GM12878 (cell line): ENCODE results near the gene GPER1.

ENCODE experiments used
- BHLHE40 ChIP-seq, 2 experiments: fragments of 450-650 bp in 1 of 2; IDR thresholded peaks; 2 replicates each; pipeline ENCODE4 v1.6.1; 2011 to 2017; ENCODE audit warnings: low read depth in 2 of 2, borderline replicate concordance in 1 of 2, improper control_type of control experiment in 1 of 2, low read length in 1 of 2, mild to moderate bottlenecking in 1 of 2
- EED ChIP-seq: sonication (generic); IDR thresholded peaks from 2 replicates; pipeline ENCODE4 v1.6.1; 2016; ENCODE audit warnings: antibody characterized with exemption, low read depth
- EGR1 ChIP-seq, 2 experiments: IDR thresholded peaks; 1 replicate in 1 of 2; 2 replicates in 1 of 2; pipeline ENCODE4 v1.6.1; 2011 to 2012; ENCODE audit warnings: low read depth in 2 of 2, low read length in 2 of 2, borderline replicate concordance in 1 of 2, mild to moderate bottlenecking in 1 of 2, moderate library complexity in 1 of 2
- EZH2 ChIP-seq: IDR thresholded peaks from 2 replicates; pipeline ENCODE4 v1.6.1; 2012; ENCODE audit warnings: low read depth, mild to moderate bottlenecking, control low read depth, inconsistent platforms, low read length, borderline replicate concordance; ENCODE audit not compliant: control insufficient read depth
- NFIC ChIP-seq: IDR thresholded peaks from 2 replicates; pipeline ENCODE4 v1.6.1; 2012; ENCODE audit warnings: low read depth, mild to moderate bottlenecking, inconsistent platforms, low read length, moderate library complexity
- POLR2A ChIP-seq: IDR thresholded peaks from 2 replicates; pipeline ENCODE4 v1.6.1; 2011; ENCODE audit warnings: low read depth, mild to moderate bottlenecking, low read length
- ZNF274 ChIP-seq: IDR thresholded peaks from one replicate; pipeline ENCODE4 v1.8.0; 2011; ENCODE audit not compliant: insufficient read length, insufficient read depth
- TF ChIP-seq, protein P1 (sequence below), 3 experiments: IDR thresholded peaks in 2 of 3; conservative IDR thresholded peaks in 1 of 3; 2 replicates each; pipeline ENCODE4 v1.5.1; 2011; ENCODE audit warnings: low read depth in 3 of 3, low read length in 3 of 3, mild to moderate bottlenecking in 3 of 3, control low read depth in 2 of 3, moderate library complexity in 2 of 3, inconsistent platforms in 1 of 3, mixed read lengths in 1 of 3; ENCODE audit not compliant: control insufficient read depth in 2 of 3, insufficient read depth in 1 of 3; ENCODE audit errors: extremely low read depth in 1 of 3
- TF ChIP-seq, protein P2 (sequence below): IDR thresholded peaks from 2 replicates; pipeline ENCODE4 v1.6.1; 2011; ENCODE audit warnings: borderline replicate concordance, low read depth, mild to moderate bottlenecking, moderate library complexity, mixed read lengths, low read length; ENCODE audit not compliant: insufficient read depth; ENCODE audit errors: extremely low read length
- TF ChIP-seq, protein P3 (sequence below): IDR thresholded peaks from 2 replicates; pipeline ENCODE4 v1.6.1; 2012; ENCODE audit warnings: low read depth, low read length, improper control_type of control experiment

DNA sequence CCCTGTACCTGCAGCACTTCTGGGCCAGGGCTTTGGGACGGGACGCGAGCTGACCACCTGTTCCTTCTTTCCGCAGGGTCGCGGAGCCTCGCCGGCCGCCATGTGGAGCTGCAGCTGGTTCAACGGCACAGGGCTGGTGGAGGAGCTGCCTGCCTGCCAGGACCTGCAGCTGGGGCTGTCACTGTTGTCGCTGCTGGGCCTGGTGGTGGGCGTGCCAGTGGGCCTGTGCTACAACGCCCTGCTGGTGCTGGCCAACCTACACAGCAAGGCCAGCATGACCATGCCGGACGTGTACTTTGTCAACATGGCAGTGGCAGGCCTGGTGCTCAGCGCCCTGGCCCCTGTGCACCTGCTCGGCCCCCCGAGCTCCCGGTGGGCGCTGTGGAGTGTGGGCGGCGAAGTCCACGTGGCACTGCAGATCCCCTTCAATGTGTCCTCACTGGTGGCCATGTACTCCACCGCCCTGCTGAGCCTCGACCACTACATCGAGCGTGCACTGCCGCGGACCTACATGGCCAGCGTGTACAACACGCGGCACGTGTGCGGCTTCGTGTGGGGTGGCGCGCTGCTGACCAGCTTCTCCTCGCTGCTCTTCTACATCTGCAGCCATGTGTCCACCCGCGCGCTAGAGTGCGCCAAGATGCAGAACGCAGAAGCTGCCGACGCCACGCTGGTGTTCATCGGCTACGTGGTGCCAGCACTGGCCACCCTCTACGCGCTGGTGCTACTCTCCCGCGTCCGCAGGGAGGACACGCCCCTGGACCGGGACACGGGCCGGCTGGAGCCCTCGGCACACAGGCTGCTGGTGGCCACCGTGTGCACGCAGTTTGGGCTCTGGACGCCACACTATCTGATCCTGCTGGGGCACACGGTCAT lies 30.3 kb upstream of the GPER1 start:
- TF ChIP-seq, protein P1, sequence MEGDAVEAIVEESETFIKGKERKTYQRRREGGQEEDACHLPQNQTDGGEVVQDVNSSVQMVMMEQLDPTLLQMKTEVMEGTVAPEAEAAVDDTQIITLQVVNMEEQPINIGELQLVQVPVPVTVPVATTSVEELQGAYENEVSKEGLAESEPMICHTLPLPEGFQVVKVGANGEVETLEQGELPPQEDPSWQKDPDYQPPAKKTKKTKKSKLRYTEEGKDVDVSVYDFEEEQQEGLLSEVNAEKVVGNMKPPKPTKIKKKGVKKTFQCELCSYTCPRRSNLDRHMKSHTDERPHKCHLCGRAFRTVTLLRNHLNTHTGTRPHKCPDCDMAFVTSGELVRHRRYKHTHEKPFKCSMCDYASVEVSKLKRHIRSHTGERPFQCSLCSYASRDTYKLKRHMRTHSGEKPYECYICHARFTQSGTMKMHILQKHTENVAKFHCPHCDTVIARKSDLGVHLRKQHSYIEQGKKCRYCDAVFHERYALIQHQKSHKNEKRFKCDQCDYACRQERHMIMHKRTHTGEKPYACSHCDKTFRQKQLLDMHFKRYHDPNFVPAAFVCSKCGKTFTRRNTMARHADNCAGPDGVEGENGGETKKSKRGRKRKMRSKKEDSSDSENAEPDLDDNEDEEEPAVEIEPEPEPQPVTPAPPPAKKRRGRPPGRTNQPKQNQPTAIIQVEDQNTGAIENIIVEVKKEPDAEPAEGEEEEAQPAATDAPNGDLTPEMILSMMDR (IDR thresholded peaks at IDR 0.05 in 2 of 3, conservative IDR thresholded peaks at IDR 0.05 in 1 of 3; ENCODE audit: control insufficient read depth in 2 of 3, extremely low read depth in 1 of 3, insufficient read depth in 1 of 3, low read depth in 3 of 3, low read length in 3 of 3) = no peak
- TF ChIP-seq EED = no peak
- no peak for TF ChIP-seq EGR1 (IDR thresholded peaks at IDR 0.05; ENCODE audit: borderline replicate concordance in 1 of 2, low read depth in 2 of 2, low read length in 2 of 2)
- TF ChIP-seq BHLHE40 (IDR thresholded peaks at IDR 0.05; ENCODE audit: borderline replicate concordance in 1 of 2, low read depth in 2 of 2, low read length in 1 of 2) = no peak
- TF ChIP-seq, protein P2, sequence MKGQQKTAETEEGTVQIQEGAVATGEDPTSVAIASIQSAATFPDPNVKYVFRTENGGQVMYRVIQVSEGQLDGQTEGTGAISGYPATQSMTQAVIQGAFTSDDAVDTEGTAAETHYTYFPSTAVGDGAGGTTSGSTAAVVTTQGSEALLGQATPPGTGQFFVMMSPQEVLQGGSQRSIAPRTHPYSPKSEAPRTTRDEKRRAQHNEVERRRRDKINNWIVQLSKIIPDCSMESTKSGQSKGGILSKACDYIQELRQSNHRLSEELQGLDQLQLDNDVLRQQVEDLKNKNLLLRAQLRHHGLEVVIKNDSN = no peak
- TF ChIP-seq ZNF274 = no peak
- TF ChIP-seq POLR2A = no peak
- TF ChIP-seq, protein P3, sequence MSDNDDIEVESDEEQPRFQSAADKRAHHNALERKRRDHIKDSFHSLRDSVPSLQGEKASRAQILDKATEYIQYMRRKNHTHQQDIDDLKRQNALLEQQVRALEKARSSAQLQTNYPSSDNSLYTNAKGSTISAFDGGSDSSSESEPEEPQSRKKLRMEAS = no peak
- no peak for TF ChIP-seq EZH2
- no peak for TF ChIP-seq NFIC
